ENCODE measurements around the gene PLEKHN1. TPM values are rescaled to one million over a fixed set of nuclear protein-coding genes. Genes with fewer than 3 reads are reported as not detected.
"Not testable (repeated sequence)": the region's sequence is repeated elsewhere in the genome, so short reads cannot be mapped to it uniquely, and the experiment has no call there.

PLEKHN1 gene
- polyA plus RNA-seq, 6 donors from 2014 or later, result not detected

- peaks cover 8 to 49% (median 31%) of the 10 kb centered on the region in 3 donors for H3K27me3 Mint-ChIP-seq
- no peaks in the 10 kb centered on the region for H3K9me3 Mint-ChIP-seq
- H3K27ac Mint-ChIP-seq, result no peak overlapping the region
- H3K36me3 Mint-ChIP-seq, result no peaks in the 10 kb centered on the region
- no peak for ATAC-seq (ENCODE audit: low read depth in 2 of 2)
- H3K4me1 Mint-ChIP-seq, result peaks cover 3 to 7% (median 4%) of the 10 kb centered on the region in 3 donors
- H3K4me3 Mint-ChIP-seq, result no peak overlapping the region
- no peak for DNase-seq
These were observed 14.5 kb downstream of the PLEKHN1 start for GRCh38 chr1:980602-981395.

- peaks cover 8 to 53% (median 27%) of the 10 kb centered on the region in 3 donors for H3K27me3 Mint-ChIP-seq
- ATAC-seq (ENCODE audit: low read depth in 2 of 2), result no peak
- peaks cover 0 to 4% (median 4%) of the 10 kb centered on the region in 3 donors for H3K4me1 Mint-ChIP-seq
- no peaks in the 10 kb centered on the region for H3K9me3 Mint-ChIP-seq
- H3K4me3 Mint-ChIP-seq, result no peak overlapping the region
- no peaks in the 10 kb centered on the region for H3K36me3 Mint-ChIP-seq
- no peak overlapping the region for H3K27ac Mint-ChIP-seq
- no peak for DNase-seq
These were observed 15.2 kb downstream of the PLEKHN1 start for GRCh38 chr1:981491-981954.

- H3K27ac Mint-ChIP-seq, result no peak within 1 kb of the TSS
- peaks cover 0 to 4% (median 4%) of the 10 kb centered on the region in 3 donors for H3K4me1 Mint-ChIP-seq
- H3K27me3 Mint-ChIP-seq, result peaks cover 8 to 54% (median 27%) of the 10 kb centered on the region in 3 donors
- ATAC-seq (ENCODE audit: low read depth in 2 of 2) (no peak), DNase-seq (no peak)
- H3K36me3 Mint-ChIP-seq, result no peaks in the 10 kb centered on the region
- H3K4me3 Mint-ChIP-seq, result no peak within 1 kb of the TSS
- H3K9me3 Mint-ChIP-seq, result no peaks in the 10 kb centered on the region
These were observed 15.8 kb downstream of the PLEKHN1 start, which contains the start of gene PERM1 for GRCh38 chr1:981955-982558. Gene PERM1 (minus strand): TSS chr1:982093. CDS start chr1:981029, 1,064 bp downstream.

- Mint-ChIP-seq H3K36me3 (no peaks in the 10 kb centered on the region), H3K27me3 (peaks cover 10 to 60% (median 26%) of the 10 kb centered on the region in 3 donors), H3K4me1 (peaks cover 0 to 4% (median 4%) of the 10 kb centered on the region in 3 donors), H3K4me3 (no peak overlapping the region), H3K9me3 (peaks cover 0 to under 1% (median 0%) of the 10 kb centered on the region in 7 donors), H3K27ac (no peak overlapping the region)
- DNase-seq, result no peak
- ATAC-seq (ENCODE audit: low read depth in 2 of 2), result no peak
These were observed 16.6 kb downstream of the PLEKHN1 start for GRCh38 chr1:982765-983436.

- H3K9me3 Mint-ChIP-seq, result peaks cover 0 to 5% (median 0%) of the 10 kb centered on the region in 7 donors
- H3K4me1 Mint-ChIP-seq, result no peaks in the 10 kb centered on the region
These were observed 17.7 kb downstream of the PLEKHN1 start for GRCh38 chr1:983798-984475.

GRCh38 chr1:984476-984814 is 18.2 kb downstream of the PLEKHN1 start:
- Mint-ChIP-seq H3K4me1 (no peaks in the 10 kb centered on the region), H3K9me3 (peaks cover 0 to 7% (median 0%) of the 10 kb centered on the region in 7 donors), H3K36me3 (peaks cover 0 to 5% of the 10 kb centered on the region in 2 donors), H3K27me3 (peaks cover 22 to 70% (median 33%) of the 10 kb centered on the region in 3 donors), H3K27ac (peak overlapping the region in 1 of 6 donors; percentile 54), H3K4me3 (no peak overlapping the region)
- ATAC-seq (ENCODE audit: low read depth in 2 of 2) (no peak), DNase-seq (no peak)

More at GRCh38 chr1:983798-984475, 17.7 kb downstream of the PLEKHN1 start:
- peak; percentile 60 for DNase-seq
- no peak overlapping the region for H3K4me3 Mint-ChIP-seq
- H3K27me3 Mint-ChIP-seq, result peaks cover 19 to 65% (median 28%) of the 10 kb centered on the region in 3 donors
- peak overlapping the region in 2 of 6 donors; percentile 30 to 54 for H3K27ac Mint-ChIP-seq
- ATAC-seq (ENCODE audit: low read depth in 2 of 2), result peak; percentile 80 to 83
- H3K36me3 Mint-ChIP-seq, result peaks cover 0 to 2% of the 10 kb centered on the region in 2 donors

- ATAC-seq (ENCODE audit: low read depth in 2 of 2) (no peak), DNase-seq (no peak)
- H3K9me3 Mint-ChIP-seq, result peaks cover 0 to 7% (median 0%) of the 10 kb centered on the region in 7 donors
- peaks cover 0 to 5% of the 10 kb centered on the region in 2 donors for H3K36me3 Mint-ChIP-seq
- peaks cover 26 to 77% (median 36%) of the 10 kb centered on the region in 3 donors for H3K27me3 Mint-ChIP-seq
- H3K4me3 Mint-ChIP-seq, result no peak overlapping the region
- H3K4me1 Mint-ChIP-seq, result no peaks in the 10 kb centered on the region
- no peak overlapping the region for H3K27ac Mint-ChIP-seq
These were observed 18.8 kb downstream of the PLEKHN1 start for GRCh38 chr1:985126-985525.

GRCh38 chr1:988061-988460 is 21.8 kb downstream of the PLEKHN1 start:
- DNase-seq; ATAC-seq (ENCODE audit: low read depth in 2 of 2); H3K9me3 Mint-ChIP-seq; H3K4me1 Mint-ChIP-seq; H3K27ac Mint-ChIP-seq; H3K4me3 Mint-ChIP-seq: not testable (repeated sequence)
- H3K36me3 Mint-ChIP-seq, result peaks cover 6 to 18% of the 10 kb centered on the region in 2 donors
- H3K27me3 Mint-ChIP-seq, result peaks cover 36 to 86% (median 46%) of the 10 kb centered on the region in 3 donors

- Mint-ChIP-seq H3K27ac (peak overlapping the region in 1 of 6 donors; percentile 44), H3K27me3 (peaks cover 44 to 87% (median 55%) of the 10 kb centered on the region in 3 donors), H3K36me3 (peaks cover 6 to 18% of the 10 kb centered on the region in 2 donors)
- not testable (repeated sequence) for DNase-seq; H3K9me3 Mint-ChIP-seq; H3K4me1 Mint-ChIP-seq; H3K4me3 Mint-ChIP-seq; ATAC-seq (ENCODE audit: low read depth in 2 of 2)
These were observed 25.0 kb downstream of the PLEKHN1 start for GRCh38 chr1:991275-991674.

- Mint-ChIP-seq H3K36me3 (peaks cover 6 to 18% of the 10 kb centered on the region in 2 donors), H3K4me1 (peaks cover 0 to 10% (median 6%) of the 10 kb centered on the region in 3 donors), H3K9me3 (peaks cover 0 to 10% (median 4%) of the 10 kb centered on the region in 7 donors), H3K27me3 (peaks cover 44 to 85% (median 58%) of the 10 kb centered on the region in 3 donors), H3K4me3 (no peak overlapping the region), H3K27ac (no peak overlapping the region)
- DNase-seq (no peak), ATAC-seq (ENCODE audit: low read depth in 2 of 2) (no peak)
These were observed 25.6 kb downstream of the PLEKHN1 start for GRCh38 chr1:991895-992294.

- ATAC-seq (ENCODE audit: low read depth in 2 of 2) (no peak), DNase-seq (no peak)
- no peak overlapping the region for H3K4me3 Mint-ChIP-seq
- peaks cover 44 to 89% (median 62%) of the 10 kb centered on the region in 3 donors for H3K27me3 Mint-ChIP-seq
- peaks cover 2 to 14% (median 10%) of the 10 kb centered on the region in 3 donors for H3K4me1 Mint-ChIP-seq
- H3K9me3 Mint-ChIP-seq, result peaks cover 0 to 10% (median 4%) of the 10 kb centered on the region in 7 donors
- peaks cover 6 to 18% of the 10 kb centered on the region in 2 donors for H3K36me3 Mint-ChIP-seq
- no peak overlapping the region for H3K27ac Mint-ChIP-seq
These were observed 26.1 kb downstream of the PLEKHN1 start for GRCh38 chr1:992362-992761.

- Mint-ChIP-seq H3K36me3 (peaks cover 6 to 18% of the 10 kb centered on the region in 2 donors), H3K4me3 (no peak overlapping the region), H3K9me3 (peaks cover 0 to 7% (median 4%) of the 10 kb centered on the region in 7 donors), H3K4me1 (peaks cover 6 to 16% (median 11%) of the 10 kb centered on the region in 3 donors), H3K27me3 (peaks cover 38 to 84% (median 62%) of the 10 kb centered on the region in 3 donors), H3K27ac (no peak overlapping the region)
- no peak for ATAC-seq (ENCODE audit: low read depth in 2 of 2)
- no peak for DNase-seq
These were observed 27.2 kb downstream of the PLEKHN1 start for GRCh38 chr1:993379-993995.

All from naive B cell (primary cell).